Measurements from ENCODE around the gene VAT1. TPM values are rescaled to one million over a fixed set of nuclear protein-coding genes. Genes with fewer than 3 reads are reported as not detected.

Gene VAT1
- total and polyA plus RNA-seq, 9 of the 15 experiments (the other 6 are each of a cell fraction or from before 2014, with no cell fraction given): 29.4 to 153 (median 66.7) TPM

GRCh38 chr17:42980766-42981397 is 41.3 kb downstream of the VAT1 start (continued):
- no peak for TF ChIP-seq ELK3 (CRISPR knock-in tag; IDR thresholded peaks at IDR 0.05)
- peak in 1 of 2 experiments; percentile 71; a peak in 2 of 4 replicates for TF ChIP-seq HDAC1 (IDR thresholded peaks at IDR 0.05)
- no peak for TF ChIP-seq ZFP91 (CRISPR knock-in tag; IDR thresholded peaks at IDR 0.05)
- no peak for TF ChIP-seq RBM25 (IDR thresholded peaks at IDR 0.05; ENCODE audit: low read depth, low read length, severe bottlenecking)
- TF ChIP-seq ZNF586 (CRISPR knock-in tag; conservative IDR thresholded peaks at IDR 0.05): no peak
- no peak for TF ChIP-seq ZNF512 (tag; IDR thresholded peaks at IDR 0.05)
- no peak for TF ChIP-seq THAP7 (CRISPR knock-in tag; IDR thresholded peaks at IDR 0.05)
- TF ChIP-seq RUNX1 (IDR thresholded peaks at IDR 0.05; ENCODE audit: low read depth): no peak
- peak; percentile 76 for TF ChIP-seq CREB1 (IDR thresholded peaks at IDR 0.05)
- no peak for TF ChIP-seq CREB1 (CRISPR knock-in tag; IDR thresholded peaks at IDR 0.05)
- TF ChIP-seq ZNF217 (CRISPR knock-in tag; IDR thresholded peaks at IDR 0.05): no peak
- TF ChIP-seq ZKSCAN8 (CRISPR knock-in tag; IDR thresholded peaks at IDR 0.05): no peak
- no peak for TF ChIP-seq ZHX1 (conservative IDR thresholded peaks at IDR 0.05; ENCODE audit: low read length)
- no peak for TF ChIP-seq GTF2B (IDR thresholded peaks at IDR 0.05; ENCODE audit: extremely low read depth, insufficient read length)
- TF ChIP-seq KLF6 (CRISPR knock-in tag; IDR thresholded peaks at IDR 0.05; ENCODE audit: borderline replicate concordance): no peak
- no peak for TF ChIP-seq HINFP (tag; conservative IDR thresholded peaks at IDR 0.05; ENCODE audit: low read depth)
- no peak for TF ChIP-seq MTF1 (CRISPR knock-in tag; IDR thresholded peaks at IDR 0.05; ENCODE audit: borderline replicate concordance)
- TF ChIP-seq ZNF354B (CRISPR knock-in tag; IDR thresholded peaks at IDR 0.05): no peak

Measured in K562 (cell line).